Embryonic facial prominence (tissue), 1 donor: Measurements from ENCODE around the gene SNX14.
"Not testable (repeated sequence)": the region's sequence is repeated elsewhere in the genome, so short reads cannot be mapped to it uniquely, and the experiment has no call there.

Experiments used
- DNase-seq: peaks from one replicate; pipeline ENCODE4 v3.0.0-alpha.2; 2016; ENCODE audit errors: extremely low spot score

SNX14 gene

GRCh38 chr6:85582832-85583231 lies 10.8 kb downstream of the SNX14 start:
- DNase-seq: not testable (repeated sequence)

- no peak for DNase-seq
Observed at GRCh38 chr6:85581572-85581971, 12.1 kb downstream of the SNX14 start.

- no peak for DNase-seq
Observed at GRCh38 chr6:85580878-85581267, 12.8 kb downstream of the SNX14 start.

- no peak for DNase-seq
Observed at GRCh38 chr6:85580118-85580877, 13.4 kb downstream of the SNX14 start.

- DNase-seq: no peak
Observed at GRCh38 chr6:85579581-85579980, 14.1 kb downstream of the SNX14 start.

GRCh38 chr6:85576476-85576875 lies 17.2 kb downstream of the SNX14 start:
- no peak for DNase-seq

GRCh38 chr6:85574932-85575598 lies 18.6 kb downstream of the SNX14 start:
- DNase-seq: no peak

DNA sequence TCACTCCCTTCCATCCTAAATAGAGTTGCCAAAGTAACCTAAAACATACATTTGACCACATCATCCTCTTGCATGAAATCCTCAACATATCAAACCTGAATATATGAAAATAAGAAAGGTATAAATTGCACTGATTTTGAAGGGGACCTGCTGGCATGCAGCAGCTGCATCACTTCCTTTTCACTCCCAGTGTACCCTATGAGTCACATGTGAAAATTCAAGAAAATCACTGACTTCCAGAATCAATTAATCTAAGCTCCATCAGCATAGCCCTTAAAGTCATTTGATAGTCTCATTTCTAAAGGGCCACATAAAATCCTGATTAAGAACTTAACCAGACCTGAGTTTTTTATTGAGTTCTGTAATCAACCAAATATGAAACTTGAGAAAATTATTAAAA lies 24.3 kb downstream of the SNX14 start:
- no peak for DNase-seq

- no peak for DNase-seq
Observed at GRCh38 chr6:85568411-85568810, 25.2 kb downstream of the SNX14 start.

DNA sequence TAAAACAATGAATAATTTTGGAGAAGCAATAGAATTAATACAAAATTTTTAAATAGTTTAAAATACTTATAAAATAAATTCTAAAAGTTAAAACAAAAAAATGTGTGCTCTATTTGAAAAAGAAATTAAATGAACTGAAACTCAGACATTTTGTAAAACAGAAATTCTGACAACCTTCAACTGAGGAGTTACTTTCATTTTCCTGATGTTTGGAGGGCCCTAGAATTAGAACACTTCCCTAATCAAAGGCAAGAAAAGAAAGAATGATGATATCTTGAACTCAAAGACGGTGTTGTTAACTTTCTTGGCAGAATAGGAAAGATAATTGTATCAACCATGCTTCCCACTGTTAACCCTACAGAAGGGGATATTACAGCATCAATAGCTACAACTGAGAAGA lies 27.9 kb downstream of the SNX14 start:
- DNase-seq: no peak

DNA sequence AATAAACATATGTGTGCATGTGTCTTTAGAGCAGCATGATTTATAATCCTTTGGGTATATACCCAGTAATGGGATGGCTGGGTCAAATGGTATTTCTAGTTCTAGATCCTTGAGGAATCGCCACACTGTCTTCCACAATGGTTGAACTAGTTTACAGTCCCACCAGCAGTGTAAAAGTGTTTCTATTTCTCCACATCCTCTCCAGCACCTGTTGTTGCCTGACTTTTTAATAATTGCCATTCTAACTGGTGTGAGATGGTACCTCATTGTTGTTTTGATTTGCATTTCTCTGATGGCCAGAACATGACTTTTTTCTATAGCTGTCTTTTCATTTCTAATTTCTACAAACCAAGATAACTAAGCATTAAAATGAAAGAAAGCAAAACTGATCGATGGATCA lies 29.4 kb downstream of the SNX14 start:
- not testable (repeated sequence) for DNase-seq

- no peak for DNase-seq
Observed at GRCh38 chr6:85561750-85562357, 31.8 kb downstream of the SNX14 start.

DNA sequence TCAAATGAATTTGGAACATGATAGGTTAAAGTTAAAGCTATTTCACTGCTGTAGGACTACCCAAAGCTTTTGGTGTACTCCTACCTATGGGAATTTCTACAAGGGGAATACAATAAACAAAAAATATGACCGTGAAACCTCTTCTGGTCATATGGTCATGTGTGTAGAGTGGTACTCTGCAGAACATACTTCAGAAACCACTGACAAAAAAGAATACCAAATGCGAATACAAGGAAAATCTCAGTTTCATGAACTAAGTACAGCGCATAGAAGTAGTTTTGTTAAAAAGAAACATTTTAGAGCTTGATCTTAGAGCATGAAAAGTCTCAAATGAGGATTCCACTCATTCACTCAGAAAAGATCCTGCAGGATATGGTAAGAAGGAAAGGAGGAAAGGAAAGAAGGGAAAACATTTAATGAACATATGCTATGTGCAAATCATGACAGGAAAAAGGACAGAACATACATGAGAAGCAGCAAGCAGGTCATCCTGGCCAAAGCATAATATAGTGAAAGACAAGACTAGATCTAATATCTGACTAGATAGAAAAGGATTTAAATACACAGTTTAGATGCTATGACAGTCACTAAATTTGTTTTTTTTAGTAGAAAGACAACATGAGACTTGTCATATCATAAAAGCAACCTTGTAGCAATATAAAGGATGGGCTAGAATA lies 36.5 kb downstream of the SNX14 start:
- no peak for DNase-seq

DNA sequence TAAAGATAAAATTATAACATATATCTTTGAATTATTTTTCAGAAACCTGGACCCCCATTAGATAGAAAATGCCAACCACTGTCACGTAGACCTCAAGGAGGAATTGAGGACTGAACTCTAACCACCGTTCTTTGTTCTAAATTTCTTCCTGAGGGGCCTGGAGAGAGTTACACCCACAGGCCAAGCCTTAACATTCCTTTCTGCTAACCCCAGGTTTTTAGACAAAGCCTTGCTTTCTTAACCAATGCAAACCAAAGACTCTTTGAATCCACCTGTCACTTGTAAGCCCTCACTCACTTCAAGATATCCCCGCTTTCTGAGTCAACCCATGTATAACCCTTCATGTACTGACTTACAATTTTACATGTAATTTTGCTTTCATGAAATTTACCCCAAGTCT lies 41.0 kb downstream of the SNX14 start:
- no peak for DNase-seq

- DNase-seq: no peak
Observed at GRCh38 chr6:85551264-85551663, 42.4 kb downstream of the SNX14 start.

- no peak for DNase-seq
Observed at GRCh38 chr6:85547719-85548118, 45.9 kb downstream of the SNX14 start.

DNA sequence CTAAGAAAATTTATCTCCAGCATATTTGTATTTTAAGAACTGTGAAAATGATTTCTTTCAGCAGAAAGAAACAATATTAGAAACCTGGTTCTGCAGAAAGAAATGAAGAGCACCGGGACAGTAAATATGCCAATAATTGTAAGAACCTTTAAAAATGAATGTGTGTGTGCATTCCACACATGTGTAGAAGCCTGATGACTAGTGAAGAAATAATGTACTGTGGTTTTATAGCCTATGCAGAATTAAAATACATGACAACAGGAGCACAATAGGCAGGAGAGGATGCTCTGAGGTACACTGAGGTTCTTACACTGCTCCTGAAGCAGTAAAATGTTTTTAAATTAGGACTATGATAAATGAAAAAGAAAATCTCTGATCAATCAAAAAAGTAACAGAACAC lies 48.9 kb downstream of the SNX14 start:
- DNase-seq: no peak

DNA sequence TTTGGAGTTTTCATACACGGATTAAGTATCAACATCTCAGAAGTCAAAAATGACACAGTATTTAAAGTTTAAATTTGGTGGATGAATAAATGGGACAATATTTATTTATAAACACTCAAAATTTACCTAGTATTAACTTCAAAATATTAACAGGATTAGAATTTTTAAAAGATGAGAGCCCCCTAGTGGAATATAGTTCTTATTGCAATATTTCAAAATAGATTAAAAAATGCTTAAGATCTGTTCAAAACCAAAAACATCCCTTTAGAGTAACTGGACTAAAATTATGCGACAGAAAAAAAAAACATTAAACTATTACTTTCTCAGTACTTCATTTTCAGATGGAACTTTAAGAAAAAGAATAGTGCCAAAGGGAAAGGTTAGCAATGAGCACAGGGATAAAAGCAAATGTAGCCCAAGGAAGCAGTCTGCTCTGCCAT lies 56.6 kb downstream of the SNX14 start:
- no peak for DNase-seq

DNA sequence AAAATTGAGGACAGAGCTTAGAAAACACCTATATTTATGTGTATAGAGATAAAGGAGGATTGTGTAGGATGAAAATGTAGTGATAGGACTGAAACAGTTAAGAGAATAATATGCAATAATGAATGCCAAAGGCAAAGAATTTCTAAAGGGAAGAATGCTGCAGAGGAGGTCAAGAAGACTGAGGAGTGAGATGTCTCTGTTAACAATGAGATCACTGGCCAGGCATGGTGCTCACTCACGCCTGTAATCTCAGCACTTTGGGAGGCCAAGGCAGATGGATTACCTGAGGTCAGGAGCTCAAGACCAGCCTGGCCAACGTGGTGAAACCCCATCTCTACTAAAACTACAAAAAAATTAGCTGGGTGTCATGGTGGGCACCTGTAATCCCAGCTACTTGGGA lies 69.4 kb downstream of the SNX14 start:
- not testable (repeated sequence) for DNase-seq

DNA sequence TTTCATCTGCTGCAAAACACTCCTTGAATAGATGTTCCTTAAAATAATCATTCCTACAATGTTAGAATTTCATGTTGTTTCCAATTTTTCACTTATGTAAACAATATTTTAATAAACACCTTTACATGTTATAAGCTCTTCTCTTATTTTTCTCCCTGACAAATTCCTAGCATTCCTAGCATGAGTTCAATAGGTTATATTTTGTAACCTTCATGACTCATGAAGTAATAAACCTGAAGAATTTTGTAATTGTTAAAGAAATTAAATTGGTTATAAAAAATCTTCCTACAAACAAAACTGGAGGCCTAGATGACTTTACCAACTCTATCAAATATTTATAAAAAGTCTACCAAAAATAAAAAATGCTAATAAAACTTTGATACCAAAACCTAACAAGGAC lies 77.5 kb downstream of the SNX14 start:
- DNase-seq: no peak

DNA sequence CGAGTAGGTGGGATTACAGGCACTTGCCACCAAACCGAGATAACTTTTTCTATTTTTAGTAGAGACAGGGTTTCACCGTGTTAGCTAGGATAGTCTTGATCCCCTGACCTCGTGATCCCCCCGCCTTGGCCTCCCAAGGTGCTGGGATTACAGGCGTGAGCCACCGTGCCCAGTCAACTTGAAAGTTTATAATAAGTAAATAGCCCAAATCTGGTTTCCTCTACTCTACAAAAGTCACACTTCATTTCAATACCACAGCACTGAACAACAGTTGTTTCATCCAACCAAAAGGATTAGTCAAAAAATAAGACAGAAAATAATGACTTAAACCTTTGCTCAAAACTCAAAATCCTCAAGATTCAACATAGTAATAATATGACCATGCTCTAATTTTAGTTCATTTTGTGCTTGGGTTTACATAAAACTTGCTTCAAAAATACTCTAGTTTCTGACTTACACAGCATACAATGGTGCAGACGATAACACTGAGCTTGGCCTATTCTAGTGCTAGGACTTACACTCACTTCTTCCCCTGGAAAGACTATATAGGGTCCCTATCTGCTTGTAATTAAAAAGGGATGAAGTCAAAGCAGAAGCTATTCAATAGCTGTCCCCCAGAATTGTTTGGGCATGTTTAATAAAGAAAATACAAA lies 87.1 kb downstream of the SNX14 start:
- DNase-seq: no peak
